AG04450 (cell line): ENCODE measurements around the gene CDH5. TPM values are rescaled to one million over a fixed set of nuclear protein-coding genes. Genes with fewer than 3 reads are reported as not detected.

Experiments
- CTCF ChIA-PET: fragments of 300-600, 350-600 bp; formaldehyde crosslinking; extraction: SDS; loops from one replicate; lab custom pipeline; 2022; ENCODE audit warnings: antibody characterized with exemption, inconsistent platforms; lab: Charles Lee
- POLR2A ChIA-PET: fragments of 350-600 bp; formaldehyde crosslinking; extraction: SDS; loops from one replicate; lab custom pipeline; 2021; ENCODE audit warnings: antibody characterized with exemption, inconsistent platforms; lab: Yijun Ruan, JAX
- DNase-seq: peaks from one replicate; pipeline ENCODE4 v3.0.0-alpha.2; 2011; ENCODE audit warnings: low read depth, low spot score
- H3K27ac ChIP-seq: one replicate; pipeline ENCODE4 v1.5.1; 2012; ENCODE audit warnings: low read depth, low read length, control low read depth
- H3K27me3 ChIP-seq: one replicate; pipeline ENCODE4 v1.6.0; 2012; ENCODE audit warnings: low read length; ENCODE audit not compliant: control insufficient read depth, insufficient read depth
- H3K4me3 ChIP-seq: 2 replicates; pipeline ENCODE4 v1.5.1; 2011; ENCODE audit warnings: mild to moderate bottlenecking, low read depth, low read length, control low read depth
- H3K9me3 ChIP-seq: 2 replicates; pipeline ENCODE4 v1.5.1; 2012; ENCODE audit warnings: low read length; ENCODE audit not compliant: control insufficient read depth, insufficient read depth
- CTCF ChIP-seq: IDR thresholded peaks from 2 replicates; pipeline ENCODE4 v1.5.1; 2011; ENCODE audit warnings: low read depth, low read length, control low read depth, inconsistent platforms
- polyA plus RNA-seq: library from polyadenylated mRNA; depleted of rRNA; stranded (reverse); fragments of >200 nt; gene quantifications from 2 replicates; pipeline ENCODE4 v1.2.3, GENCODE V29; 2011

The CDH5 gene
- polyA plus RNA-seq, 1 experiment = not detected

GRCh38 chr16:66429290-66429962, 62.9 kb downstream of the CDH5 start:
- H3K27me3 ChIP-seq = peaks cover 62% of the 10 kb centered on the region
- H3K4me3 ChIP-seq = no peak overlapping the region

GRCh38 chr16:66430214-66430613, 63.7 kb downstream of the CDH5 start:
- CTCF ChIA-PET = no interaction called here
- Histone ChIP-seq H3K9me3 (no peaks in the 10 kb centered on the region; the same call in 1 of the 2 replicates), H3K27ac (no peak overlapping the region), H3K4me3 (no peak overlapping the region), H3K27me3 (peaks cover 63% of the 10 kb centered on the region)
- POLR2A ChIA-PET = no interaction called here
- no peak for TF ChIP-seq CTCF
- DNase-seq = no peak

More at GRCh38 chr16:66429290-66429962, 62.9 kb downstream of the CDH5 start:
- Histone ChIP-seq H3K9me3 (no peaks in the 10 kb centered on the region; the same call in 1 of the 2 replicates), H3K27ac (no peak overlapping the region)
- no peak; the same call in 1 of the 2 replicates for TF ChIP-seq CTCF
- DNase-seq = no peak
- ChIA-PET CTCF (no interaction called here), POLR2A (no interaction called here)

GRCh38 chr16:66431760-66432159, 65.3 kb downstream of the CDH5 start:
- no peak for TF ChIP-seq CTCF
- H3K27me3 ChIP-seq = peaks cover 50% of the 10 kb centered on the region
- no peak overlapping the region for H3K4me3 ChIP-seq
- CTCF ChIA-PET = interaction anchor here (1.5 kb wide), 1 partner anchor 25 kb away, joined by 5 read pairs; no protein-coding TSS in a partner anchor
- H3K9me3 ChIP-seq = no peaks in the 10 kb centered on the region; the same call in 1 of the 2 replicates
- POLR2A ChIA-PET = no interaction called here
- DNase-seq = no peak
- H3K27ac ChIP-seq = no peak overlapping the region

GRCh38 chr16:66432429-66432828, 65.9 kb downstream of the CDH5 start:
- POLR2A ChIA-PET = no interaction called here

More at GRCh38 chr16:66432429-66432828, 65.9 kb downstream of the CDH5 start:
- CTCF ChIA-PET = interaction anchor here (1.0 to 1.5 kb wide), 2 partner anchors 26 to 441 kb away, joined by 4 to 5 read pairs; no protein-coding TSS in a partner anchor
- Histone ChIP-seq H3K27me3 (peaks cover 55% of the 10 kb centered on the region), H3K27ac (no peak overlapping the region), H3K9me3 (no peaks in the 10 kb centered on the region; the same call in 1 of the 2 replicates), H3K4me3 (no peak overlapping the region)
- no peak for TF ChIP-seq CTCF
- DNase-seq = no peak
